HG03469 (cell line): ENCODE measurements around the gene GGTA1.

Experiments
- ATAC-seq: cut with Tn5 transposase; IDR thresholded peaks from one replicate; pipeline ENCODE4 v1.9.1; 2021; ENCODE audit warnings: mild to moderate bottlenecking, moderate library complexity, moderate number of reproducible peaks; ENCODE audit not compliant: unreplicated experiment

The GGTA1 gene

DNA sequence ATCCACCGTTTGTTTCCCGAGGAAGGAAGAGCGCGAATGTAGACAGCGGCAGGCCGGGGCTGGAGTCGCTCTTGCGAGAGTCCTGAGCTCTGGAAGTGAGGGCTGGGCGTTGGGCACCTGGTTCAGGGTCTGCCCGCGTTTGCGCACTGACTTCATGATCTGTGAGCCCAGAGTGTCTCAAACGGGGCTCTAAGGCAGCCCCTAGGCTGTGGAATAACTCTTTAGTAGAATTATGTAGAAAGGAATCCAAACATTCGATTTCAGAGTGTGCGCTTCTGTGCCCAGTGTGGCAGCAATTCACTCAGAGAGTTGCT lies 478 bp upstream of the GGTA1 start:
- ATAC-seq, result no peak

GRCh38 chr9:121499177-121499426 lies 542 bp downstream of the GGTA1 start:
- no peak for ATAC-seq

DNA sequence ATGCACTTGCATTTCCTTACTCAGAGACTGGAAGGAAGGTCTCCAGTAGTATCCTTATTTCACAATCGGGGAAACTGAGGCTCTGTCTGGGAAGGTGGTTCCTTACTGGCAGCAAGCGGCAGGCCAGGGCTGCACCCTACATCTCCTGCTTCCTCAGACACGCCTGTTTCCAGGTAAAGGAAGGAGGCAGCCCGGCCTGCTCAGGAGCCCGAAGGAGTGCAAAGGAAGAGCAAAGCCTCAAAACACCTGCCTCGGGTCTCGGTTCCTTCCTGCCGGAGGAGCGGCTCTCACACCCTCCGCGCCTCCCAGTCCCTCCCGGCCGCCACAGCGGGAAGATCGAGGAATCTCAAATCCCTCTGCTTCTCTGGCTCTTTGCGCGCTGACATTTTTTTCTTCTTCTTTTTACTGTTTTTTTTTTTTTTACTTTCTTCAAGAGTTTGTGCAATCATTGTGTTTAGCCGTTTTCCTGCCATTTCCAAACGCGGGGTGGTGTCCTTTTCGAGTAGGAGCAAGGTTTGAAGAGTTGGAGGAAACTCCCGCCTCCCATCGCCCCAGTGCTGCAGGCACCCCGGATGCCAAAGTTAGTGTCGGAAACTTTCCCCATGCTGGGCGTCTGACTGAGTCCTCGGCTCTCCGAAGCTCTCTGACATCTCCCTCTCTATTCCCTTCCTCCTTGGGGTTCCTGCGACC lies 1.0 kb downstream of the GGTA1 start:
- ATAC-seq, result no peak

- ATAC-seq, result peak; percentile 69
Measured at GRCh38 chr9:121498150-121498486, 1.5 kb downstream of the GGTA1 start.

- no peak for ATAC-seq
Measured at GRCh38 chr9:121495976-121496375, 3.7 kb downstream of the GGTA1 start.

- no peak for ATAC-seq
Measured at GRCh38 chr9:121494192-121494591, 5.5 kb downstream of the GGTA1 start.

- ATAC-seq, result no peak
Measured at GRCh38 chr9:121491111-121491510, 8.5 kb downstream of the GGTA1 start.

DNA sequence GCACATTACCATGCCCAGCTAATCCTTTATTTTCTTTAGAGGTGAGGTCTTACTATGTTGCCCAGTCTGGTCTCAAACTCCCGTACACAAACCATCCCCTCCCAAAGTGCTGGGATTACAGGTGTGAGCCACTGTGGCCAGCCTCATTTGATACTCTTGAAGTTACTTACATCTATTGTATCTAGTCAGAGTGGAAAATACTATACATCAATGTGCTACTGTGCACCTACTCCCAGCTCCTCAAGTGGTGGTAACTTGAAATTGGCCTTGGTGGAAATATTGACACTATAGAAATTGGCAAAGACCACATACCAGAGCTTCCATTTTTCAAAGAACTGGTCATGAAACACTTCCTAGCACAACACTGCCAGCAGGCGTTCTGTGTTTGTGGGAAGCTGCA lies 10.3 kb downstream of the GGTA1 start:
- ATAC-seq, result no peak

DNA sequence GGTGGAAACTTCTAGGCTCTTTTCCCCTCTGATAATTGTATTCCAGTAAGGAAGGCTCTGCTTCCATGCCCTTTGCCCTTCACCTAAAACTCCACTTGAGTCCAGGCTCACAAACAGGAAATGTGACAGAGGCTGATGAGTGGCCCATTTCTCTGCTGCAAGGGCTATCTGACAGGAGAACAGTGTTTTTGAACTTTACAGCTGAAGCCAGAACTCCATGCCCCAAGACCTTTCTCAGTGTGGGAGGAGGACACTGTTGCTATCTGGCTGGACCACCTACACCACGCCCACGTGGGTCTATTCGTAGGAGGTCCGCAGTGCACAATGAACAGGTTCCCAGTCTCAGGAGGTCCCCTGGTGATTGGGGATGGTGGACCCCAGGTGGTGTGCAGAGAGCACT lies 13.6 kb downstream of the GGTA1 start:
- ATAC-seq, result no peak

DNA sequence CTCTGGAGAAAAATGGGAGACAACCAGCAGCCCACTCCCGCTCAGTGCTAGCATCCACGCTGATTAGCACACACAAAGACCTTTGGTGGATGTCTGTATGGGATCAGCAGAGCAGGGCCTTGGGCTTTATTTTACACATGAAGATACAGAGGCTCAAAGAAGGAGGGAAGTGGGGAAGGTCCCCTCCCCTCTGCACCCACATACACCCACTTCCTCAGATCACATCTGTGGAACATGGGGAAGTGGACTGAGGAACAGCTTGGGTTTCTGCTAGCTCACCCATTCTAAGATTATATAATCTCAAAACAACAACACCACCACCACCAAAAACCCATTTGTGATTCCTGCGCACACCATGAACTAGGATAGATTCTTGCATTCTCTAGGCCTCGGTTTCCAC lies 14.0 kb downstream of the GGTA1 start:
- no peak for ATAC-seq

DNA sequence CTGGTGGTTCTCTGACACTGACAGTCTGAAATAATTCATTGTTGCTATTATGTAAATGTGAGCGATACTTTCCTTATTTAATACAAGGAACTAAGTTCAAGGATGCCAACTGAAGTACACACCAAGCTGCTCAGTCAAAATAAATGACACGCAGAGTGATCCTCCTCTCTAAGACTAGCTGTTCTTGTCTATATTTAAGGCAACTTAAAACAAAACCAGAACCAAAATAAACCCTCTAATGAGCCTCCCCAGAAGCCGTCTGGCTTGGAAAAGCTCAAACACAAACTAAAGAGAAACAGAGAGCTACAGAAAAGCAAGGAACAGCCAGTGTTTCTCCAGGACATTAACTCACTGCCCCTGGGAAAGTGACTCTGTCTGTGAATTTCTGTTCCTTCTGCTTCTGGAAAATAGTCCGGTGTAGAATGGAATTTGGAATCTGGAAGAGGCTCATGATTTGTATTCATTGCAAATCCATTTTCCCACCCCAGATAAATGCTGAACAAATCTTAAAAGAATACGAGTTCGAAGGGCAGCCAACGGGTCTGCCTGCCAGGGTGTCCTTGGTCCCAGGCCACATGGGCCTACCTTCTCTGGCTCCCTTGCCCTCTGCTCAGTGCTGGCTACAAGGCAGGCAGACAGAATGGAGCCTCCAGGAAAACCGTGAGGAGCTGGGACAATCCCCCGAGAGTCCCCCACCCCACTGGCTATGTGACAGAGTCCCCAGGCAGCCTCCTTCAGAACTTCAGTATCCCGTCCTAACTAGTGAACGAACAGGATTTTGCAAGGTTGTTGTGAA lies 14.8 kb downstream of the GGTA1 start:
- no peak for ATAC-seq

GRCh38 chr9:121483473-121484031 lies 16.1 kb downstream of the GGTA1 start:
- no peak for ATAC-seq

DNA sequence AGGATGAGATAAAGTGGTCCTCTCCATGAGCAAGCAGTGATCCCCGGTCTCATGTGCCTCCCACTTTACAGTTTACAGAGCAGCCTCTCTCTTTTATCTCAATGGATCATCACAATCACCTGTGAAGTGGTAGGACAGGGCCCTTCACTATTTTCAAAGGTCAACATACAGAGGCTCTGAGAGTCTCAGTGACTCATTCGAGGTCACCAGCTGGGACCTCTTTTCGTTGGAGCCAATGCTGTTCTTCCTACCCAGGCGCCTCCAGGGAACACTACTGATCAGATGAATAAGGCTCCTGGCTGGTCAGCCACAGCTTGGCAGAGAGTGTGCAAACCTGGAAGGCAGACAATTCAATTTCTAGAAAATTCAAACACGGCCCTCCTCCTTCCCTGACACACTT lies 16.6 kb downstream of the GGTA1 start:
- ATAC-seq, result no peak

DNA sequence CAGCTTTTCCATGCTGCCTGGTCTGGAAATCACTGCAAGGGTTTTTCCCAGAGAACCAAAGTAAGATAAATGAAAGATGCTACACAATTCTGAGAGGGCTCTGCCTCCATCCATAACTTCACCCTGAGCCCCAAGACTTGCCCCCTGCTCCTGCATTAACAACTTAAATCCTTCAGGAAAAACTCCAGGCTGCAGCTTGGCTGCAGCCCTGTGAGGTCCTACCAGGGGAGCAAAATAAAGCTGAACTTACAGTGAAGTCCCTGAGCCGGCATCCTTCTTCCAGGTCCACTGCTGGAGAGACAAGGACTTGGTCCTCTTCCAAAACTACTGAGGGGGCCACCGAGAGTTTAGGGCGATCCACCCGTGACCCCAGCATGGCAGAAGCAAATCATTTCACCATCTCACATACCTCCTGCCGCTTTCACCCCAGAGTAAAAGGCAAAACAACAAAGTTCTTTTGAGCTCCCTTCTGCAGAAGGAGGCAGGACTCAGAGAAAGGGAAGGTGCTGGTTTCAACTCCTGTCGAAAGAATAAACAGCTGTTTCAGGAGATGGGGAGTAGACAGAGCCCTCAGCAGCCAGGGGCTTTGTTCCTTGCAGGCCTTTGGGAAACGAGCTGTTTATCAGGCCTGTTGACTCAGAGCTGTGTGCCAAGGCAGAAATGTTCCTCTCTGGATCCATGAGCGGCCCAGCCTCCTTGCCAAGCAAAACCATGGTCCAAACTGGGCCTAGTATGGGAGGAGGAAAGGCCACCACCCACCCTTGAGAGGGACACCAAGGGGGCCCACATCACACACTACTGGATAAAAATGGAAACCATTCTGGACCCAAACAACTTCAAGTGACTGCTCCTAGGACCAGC lies 20.6 kb downstream of the GGTA1 start:
- ATAC-seq, result no peak

GRCh38 chr9:121476156-121476555 lies 23.5 kb downstream of the GGTA1 start:
- ATAC-seq, result no peak

- no peak for ATAC-seq
Measured at GRCh38 chr9:121474231-121474947, 25.3 kb downstream of the GGTA1 start.

- no peak for ATAC-seq
Measured at GRCh38 chr9:121473229-121473628, 26.4 kb downstream of the GGTA1 start.

GRCh38 chr9:121472446-121472845 lies 27.2 kb downstream of the GGTA1 start:
- no peak for ATAC-seq

GRCh38 chr9:121466142-121466541 lies 33.5 kb downstream of the GGTA1 start:
- ATAC-seq, result no peak

- no peak for ATAC-seq
Measured at GRCh38 chr9:121464968-121465367, 34.7 kb downstream of the GGTA1 start.
